Right lobe of liver (tissue), 4 donors: ENCODE data around the gene LETM1.

ENCODE experiments used
- POLR2A ChIP-seq: fragments of 450-650 bp; IDR thresholded peaks from one replicate; pipeline ENCODE4 v1.6.1; 2017; ENCODE audit warnings: antibody characterized with exemption, mild to moderate bottlenecking
- TF ChIP-seq, protein P1 (sequence below), 4 donors: fragments of 200-600 bp in 3 of 4; fragments of 450-650 bp in 1 of 4; IDR thresholded peaks; one replicate each; pipeline versions ENCODE4 v1.5.1 to v1.8.0; 2016 to 2022; ENCODE audit warnings: antibody characterized with exemption in 4 of 4, mild to moderate bottlenecking in 2 of 4
- donor health status: DM: no; HTN: no; CAD: no.
- donor health status: DM: no; HTN: no; CAD: no.
- donor health status: DM: no; HTN: yes; CAD: no.

DNA sequence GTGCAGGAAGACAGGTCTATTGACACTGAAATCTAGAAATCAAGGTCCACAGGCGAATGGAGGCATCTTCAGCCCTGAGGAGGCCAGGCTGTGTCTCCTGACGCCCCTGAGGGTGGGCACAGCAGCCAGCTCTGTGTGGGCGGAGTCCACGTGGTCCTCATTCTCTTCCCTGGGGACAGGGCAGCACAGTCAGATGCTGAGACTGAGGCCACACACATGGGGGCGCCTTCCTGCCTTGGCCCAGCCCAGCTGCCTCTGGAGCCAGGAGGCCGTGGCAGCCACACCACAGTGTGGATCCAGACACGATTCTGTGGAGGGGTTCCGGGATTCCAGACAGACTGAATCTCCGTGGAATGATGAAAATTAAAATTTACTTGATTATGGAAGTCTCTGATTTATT is 42.0 kb downstream of the LETM1 start:
- TF ChIP-seq, protein P1, sequence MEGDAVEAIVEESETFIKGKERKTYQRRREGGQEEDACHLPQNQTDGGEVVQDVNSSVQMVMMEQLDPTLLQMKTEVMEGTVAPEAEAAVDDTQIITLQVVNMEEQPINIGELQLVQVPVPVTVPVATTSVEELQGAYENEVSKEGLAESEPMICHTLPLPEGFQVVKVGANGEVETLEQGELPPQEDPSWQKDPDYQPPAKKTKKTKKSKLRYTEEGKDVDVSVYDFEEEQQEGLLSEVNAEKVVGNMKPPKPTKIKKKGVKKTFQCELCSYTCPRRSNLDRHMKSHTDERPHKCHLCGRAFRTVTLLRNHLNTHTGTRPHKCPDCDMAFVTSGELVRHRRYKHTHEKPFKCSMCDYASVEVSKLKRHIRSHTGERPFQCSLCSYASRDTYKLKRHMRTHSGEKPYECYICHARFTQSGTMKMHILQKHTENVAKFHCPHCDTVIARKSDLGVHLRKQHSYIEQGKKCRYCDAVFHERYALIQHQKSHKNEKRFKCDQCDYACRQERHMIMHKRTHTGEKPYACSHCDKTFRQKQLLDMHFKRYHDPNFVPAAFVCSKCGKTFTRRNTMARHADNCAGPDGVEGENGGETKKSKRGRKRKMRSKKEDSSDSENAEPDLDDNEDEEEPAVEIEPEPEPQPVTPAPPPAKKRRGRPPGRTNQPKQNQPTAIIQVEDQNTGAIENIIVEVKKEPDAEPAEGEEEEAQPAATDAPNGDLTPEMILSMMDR (IDR thresholded peaks at IDR 0.05), result no peak
- TF ChIP-seq POLR2A, result no peak
